Loucy (cell line): ENCODE data around the gene ADGRD1.
"Not testable (repeated sequence)": the region's sequence is repeated elsewhere in the genome, so short reads cannot be mapped to it uniquely, and the experiment has no call there.

Source experiments
- CTCF ChIP-seq: fragments of 200-600 bp; sonication (generic); conservative IDR thresholded peaks from 2 replicates; pipeline ENCODE4 v1.5.1; 2014; ENCODE audit warnings: mild to moderate bottlenecking, antibody characterized with exemption, low read length
- EZH2phosphoT487 ChIP-seq: fragments of 200-600 bp; IDR thresholded peaks from 2 replicates; pipeline ENCODE4 v1.6.1; 2018; ENCODE audit warnings: antibody characterized with exemption, mild to moderate bottlenecking, moderate library complexity, borderline replicate concordance

GRCh38 chr12:131070136-131070535 lies 116.4 kb downstream of the ADGRD1 start:
- TF ChIP-seq CTCF, EZH2phosphoT487: not testable (repeated sequence)
